GM18861 (cell line): ENCODE results near the gene CENPS.

Experiments
- ATAC-seq: cut with Tn5 transposase; IDR thresholded peaks from one replicate; pipeline ENCODE4 v1.9.1; 2021; ENCODE audit not compliant: unreplicated experiment

Gene CENPS

GRCh38 chr1:10489291-10490055 is 59.2 kb downstream of the CENPS start:
- ATAC-seq = no peak

GRCh38 chr1:10490286-10490970 is 60.2 kb downstream of the CENPS start:
- ATAC-seq = no peak
